ENCODE data around the gene TMPRSS6. TPM values are rescaled to one million over a fixed set of nuclear protein-coding genes. Genes with fewer than 3 reads are reported as not detected.

TMPRSS6 gene
- total RNA-seq, 2 experiments from 2014 or later = 17.6 to 20.2 TPM

GRCh38 chr22:37148742-37149665 lies 39.5 kb upstream of the TMPRSS6 start:
- Mint-ChIP-seq H3K9me3 (ENCODE audit: low read depth) (peaks cover 7% of the 10 kb centered on the region), H3K4me1 (peaks cover 56% of the 10 kb centered on the region), H3K27ac (peak overlapping the region; percentile 91), H3K36me3 (ENCODE audit: low read depth) (peaks cover 51% of the 10 kb centered on the region), H3K27me3 (no peaks in the 10 kb centered on the region), H3K4me3 (peak overlapping the region; percentile 84)
- POLR2A ChIA-PET = interaction anchor here (0.6 to 4.2 kb wide), 15 partner anchors 11 to 245 kb away, joined by 3 to 49 read pairs (median 5); no protein-coding TSS in a partner anchor
- no peak for ATAC-seq
- CTCF ChIA-PET = interaction anchor here (0.6 to 5.3 kb wide), 22 partner anchors 9 to 112 kb away, joined by 3 to 43 read pairs (median 4); no protein-coding TSS in a partner anchor
- intact Hi-C loops (cut with DNase I, micrococcal nuclease) = loop anchor here (1.0 to 5.0 kb wide), 3 partner anchors 10 to 48 kb away; no protein-coding TSS in a partner anchor
- DNase-seq = no peak

GRCh38 chr22:37148031-37148651 lies 38.6 kb upstream of the TMPRSS6 start:
- Mint-ChIP-seq H3K27ac (peak overlapping the region; percentile 91), H3K9me3 (ENCODE audit: low read depth) (peaks cover 7% of the 10 kb centered on the region), H3K36me3 (ENCODE audit: low read depth) (peaks cover 59% of the 10 kb centered on the region), H3K27me3 (no peaks in the 10 kb centered on the region), H3K4me1 (peaks cover 56% of the 10 kb centered on the region), H3K4me3 (peak overlapping the region; percentile 84)
- peak; percentile 56 for DNase-seq
- ChIA-PET CTCF (interaction anchor here (0.6 to 5.3 kb wide), 12 partner anchors 8 to 72 kb away, joined by 3 to 43 read pairs (median 5); no protein-coding TSS in a partner anchor), POLR2A (interaction anchor here (0.5 to 4.2 kb wide), 3 partner anchors 15 to 931 kb away, joined by 8 to 49 read pairs (median 35); no protein-coding TSS in a partner anchor)
- intact Hi-C loops (cut with DNase I, micrococcal nuclease) = loop anchor here in 1 of 2 experiments (5.0 kb wide), 1 partner anchor 49 kb away; no protein-coding TSS in a partner anchor
- ATAC-seq = no peak

- ChIA-PET POLR2A (interaction anchor here (0.5 to 4.2 kb wide), 4 partner anchors 9 to 931 kb away, joined by 3 to 49 read pairs (median 6); no protein-coding TSS in a partner anchor), CTCF (interaction anchor here (1.0 to 5.3 kb wide), 8 partner anchors 8 to 71 kb away, joined by 3 to 43 read pairs (median 6); no protein-coding TSS in a partner anchor)
- peaks cover 67% of the 10 kb centered on the region for H3K36me3 Mint-ChIP-seq (ENCODE audit: low read depth)
- H3K9me3 Mint-ChIP-seq (ENCODE audit: low read depth) = peaks cover 7% of the 10 kb centered on the region
- DNase-seq (peak; percentile 39), ATAC-seq (peak; percentile 1)
- peaks cover 58% of the 10 kb centered on the region for H3K4me1 Mint-ChIP-seq
- H3K27ac Mint-ChIP-seq = peak overlapping the region; percentile 91
- H3K27me3 Mint-ChIP-seq = no peaks in the 10 kb centered on the region
- intact Hi-C loops (cut with DNase I, micrococcal nuclease) = loop anchor here in 1 of 2 experiments (5.0 kb wide), 1 partner anchor 50 kb away; no protein-coding TSS in a partner anchor
- peak overlapping the region; percentile 84 for H3K4me3 Mint-ChIP-seq
These were observed 37.9 kb upstream of the TMPRSS6 start for GRCh38 chr22:37147186-37147990.

- DNase-seq (peak; percentile 50), ATAC-seq (no peak)
- peak overlapping the region; percentile 91 for H3K27ac Mint-ChIP-seq
- peaks cover 7% of the 10 kb centered on the region for H3K9me3 Mint-ChIP-seq (ENCODE audit: low read depth)
- H3K4me3 Mint-ChIP-seq = peak overlapping the region; percentile 84
- intact Hi-C loops (cut with DNase I, micrococcal nuclease) = loop anchor here in 1 of 2 experiments (5.0 kb wide), 1 partner anchor 51 kb away; no protein-coding TSS in a partner anchor
- POLR2A ChIA-PET = interaction anchor here (0.9 to 4.2 kb wide), 3 partner anchors 9 to 24 kb away, joined by 3 to 49 read pairs (median 4); no protein-coding TSS in a partner anchor
- peaks cover 54% of the 10 kb centered on the region for H3K4me1 Mint-ChIP-seq
- no peaks in the 10 kb centered on the region for H3K27me3 Mint-ChIP-seq
- CTCF ChIA-PET = interaction anchor here (0.6 to 5.3 kb wide), 8 partner anchors 11 to 121 kb away, joined by 3 to 43 read pairs (median 4); no protein-coding TSS in a partner anchor
- peaks cover 70% of the 10 kb centered on the region for H3K36me3 Mint-ChIP-seq (ENCODE audit: low read depth)
These were observed 37.1 kb upstream of the TMPRSS6 start for GRCh38 chr22:37146507-37147180.

- Mint-ChIP-seq H3K27me3 (no peaks in the 10 kb centered on the region), H3K9me3 (ENCODE audit: low read depth) (peaks cover 6% of the 10 kb centered on the region), H3K27ac (peak overlapping the region; percentile 91), H3K4me1 (peaks cover 55% of the 10 kb centered on the region), H3K36me3 (ENCODE audit: low read depth) (peaks cover 76% of the 10 kb centered on the region), H3K4me3 (peak overlapping the region; percentile 84)
- DNase-seq (no peak), ATAC-seq (no peak)
- ChIA-PET POLR2A (interaction anchor here (0.8 to 1.0 kb wide), 2 partner anchors 67 to 84 kb away, joined by 3 to 4 read pairs; no protein-coding TSS in a partner anchor), CTCF (interaction anchor here (1.2 to 1.4 kb wide), 4 partner anchors 11 to 66 kb away, joined by 3 to 4 read pairs (median 4); no protein-coding TSS in a partner anchor)
- intact Hi-C loops (cut with DNase I, micrococcal nuclease) = loop anchor here in 1 of 2 experiments (5.0 kb wide), 1 partner anchor 51 kb away; no protein-coding TSS in a partner anchor
These were observed 36.5 kb upstream of the TMPRSS6 start for GRCh38 chr22:37146051-37146385.

GRCh38 chr22:37145180-37146050 lies 35.9 kb upstream of the TMPRSS6 start:
- ChIA-PET POLR2A (interaction anchor here (0.8 to 1.0 kb wide), 3 partner anchors 18 to 85 kb away, joined by 3 to 4 read pairs (median 3); no protein-coding TSS in a partner anchor), CTCF (interaction anchor here (0.6 to 1.4 kb wide), 9 partner anchors 12 to 126 kb away, joined by 3 to 5 read pairs (median 3); no protein-coding TSS in a partner anchor)
- Mint-ChIP-seq H3K36me3 (ENCODE audit: low read depth) (peaks cover 81% of the 10 kb centered on the region), H3K27me3 (no peaks in the 10 kb centered on the region), H3K27ac (peak overlapping the region; percentile 91), H3K4me1 (peaks cover 54% of the 10 kb centered on the region), H3K4me3 (peak overlapping the region; percentile 84), H3K9me3 (ENCODE audit: low read depth) (no peaks in the 10 kb centered on the region)
- intact Hi-C loops (cut with DNase I, micrococcal nuclease) = loop anchor here in 1 of 2 experiments (5.0 kb wide), 1 partner anchor 52 kb away; no protein-coding TSS in a partner anchor
- ATAC-seq (no peak), DNase-seq (no peak)

GRCh38 chr22:37144180-37144554 lies 34.7 kb upstream of the TMPRSS6 start:
- peaks cover 84% of the 10 kb centered on the region for H3K36me3 Mint-ChIP-seq (ENCODE audit: low read depth)
- CTCF ChIA-PET = interaction anchor here (0.9 to 1.2 kb wide), 2 partner anchors 22 to 67 kb away, joined by 3 to 5 read pairs; no protein-coding TSS in a partner anchor
- no peak for DNase-seq
- ATAC-seq = no peak
- intact Hi-C loops (cut with DNase I, micrococcal nuclease) = no loop called here
- no peak overlapping the region for H3K27ac Mint-ChIP-seq
- no peaks in the 10 kb centered on the region for H3K9me3 Mint-ChIP-seq (ENCODE audit: low read depth)
- no peaks in the 10 kb centered on the region for H3K27me3 Mint-ChIP-seq
- H3K4me3 Mint-ChIP-seq = peak overlapping the region; percentile 26
- POLR2A ChIA-PET = interaction anchor here (0.6 kb wide), 1 partner anchor 423 kb away, joined by 4 read pairs; no protein-coding TSS in a partner anchor
- peaks cover 60% of the 10 kb centered on the region for H3K4me1 Mint-ChIP-seq

- intact Hi-C loops (cut with DNase I, micrococcal nuclease) = no loop called here
- Mint-ChIP-seq H3K36me3 (ENCODE audit: low read depth) (peaks cover 87% of the 10 kb centered on the region), H3K4me3 (no peak overlapping the region), H3K4me1 (peaks cover 70% of the 10 kb centered on the region), H3K27me3 (no peaks in the 10 kb centered on the region), H3K27ac (no peak overlapping the region), H3K9me3 (ENCODE audit: low read depth) (no peaks in the 10 kb centered on the region)
- CTCF ChIA-PET = interaction anchor here (0.8 to 3.1 kb wide), 2 partner anchors 20 to 21 kb away, joined by 3 to 18 read pairs; no protein-coding TSS in a partner anchor
- DNase-seq (no peak), ATAC-seq (no peak)
- POLR2A ChIA-PET = no interaction called here
These were observed 32.5 kb upstream of the TMPRSS6 start for GRCh38 chr22:37141971-37142370.

- CTCF ChIA-PET = interaction anchor here (0.7 to 3.1 kb wide), 4 partner anchors 20 to 58 kb away, joined by 3 to 18 read pairs (median 3); no protein-coding TSS in a partner anchor
- POLR2A ChIA-PET = interaction anchor here (1.2 kb wide), 1 partner anchor 17 kb away, joined by 6 read pairs; no protein-coding TSS in a partner anchor
- Mint-ChIP-seq H3K36me3 (ENCODE audit: low read depth) (peaks cover 87% of the 10 kb centered on the region), H3K27ac (peak overlapping the region; percentile 47), H3K9me3 (ENCODE audit: low read depth) (no peaks in the 10 kb centered on the region), H3K4me1 (peaks cover 69% of the 10 kb centered on the region), H3K27me3 (no peaks in the 10 kb centered on the region), H3K4me3 (no peak overlapping the region)
- intact Hi-C loops (cut with DNase I, micrococcal nuclease) = no loop called here
- ATAC-seq (no peak), DNase-seq (no peak)
These were observed 32.0 kb upstream of the TMPRSS6 start for GRCh38 chr22:37141476-37141875.
